GM19328 (cell line): ENCODE data around the gene ACTRT2.

Experiments
- ATAC-seq: cut with Tn5 transposase; IDR thresholded peaks from one replicate; pipeline ENCODE4 v1.9.1; 2021; ENCODE audit warnings: mild to moderate bottlenecking, moderate library complexity; ENCODE audit not compliant: unreplicated experiment

ACTRT2 gene

DNA sequence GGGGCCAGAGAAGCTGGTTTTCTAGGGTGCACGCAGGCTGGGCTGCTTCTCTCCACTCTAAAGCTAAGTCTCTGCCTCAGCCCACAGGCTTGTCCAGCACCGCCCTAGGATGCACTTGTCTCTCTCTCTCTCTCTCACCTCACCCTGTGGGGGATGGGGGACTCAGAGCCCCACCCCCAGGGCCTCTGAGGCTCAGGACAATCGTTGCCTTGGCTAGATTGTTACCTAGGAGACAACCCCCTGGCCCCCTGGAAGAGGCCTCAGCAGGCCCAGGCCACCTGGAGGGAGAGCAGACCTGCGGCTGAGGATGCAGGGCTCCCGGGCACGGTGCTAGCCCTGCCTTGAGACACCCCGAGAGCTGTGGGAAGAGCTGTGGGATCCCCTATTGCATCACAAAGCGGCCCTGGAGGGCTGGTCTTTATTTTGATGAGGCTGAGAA lies at the start of gene ACTRT2:
Gene ACTRT2, plus strand, starts transcription at position 235 of the 439 bp plus-strand sequence. CDS start 220 bp downstream, outside the sequence.
- no peak for ATAC-seq

- ATAC-seq, result no peak
Observed at GRCh38 chr1:2971609-2972008, 49.7 kb upstream of the ACTRT2 start.

DNA sequence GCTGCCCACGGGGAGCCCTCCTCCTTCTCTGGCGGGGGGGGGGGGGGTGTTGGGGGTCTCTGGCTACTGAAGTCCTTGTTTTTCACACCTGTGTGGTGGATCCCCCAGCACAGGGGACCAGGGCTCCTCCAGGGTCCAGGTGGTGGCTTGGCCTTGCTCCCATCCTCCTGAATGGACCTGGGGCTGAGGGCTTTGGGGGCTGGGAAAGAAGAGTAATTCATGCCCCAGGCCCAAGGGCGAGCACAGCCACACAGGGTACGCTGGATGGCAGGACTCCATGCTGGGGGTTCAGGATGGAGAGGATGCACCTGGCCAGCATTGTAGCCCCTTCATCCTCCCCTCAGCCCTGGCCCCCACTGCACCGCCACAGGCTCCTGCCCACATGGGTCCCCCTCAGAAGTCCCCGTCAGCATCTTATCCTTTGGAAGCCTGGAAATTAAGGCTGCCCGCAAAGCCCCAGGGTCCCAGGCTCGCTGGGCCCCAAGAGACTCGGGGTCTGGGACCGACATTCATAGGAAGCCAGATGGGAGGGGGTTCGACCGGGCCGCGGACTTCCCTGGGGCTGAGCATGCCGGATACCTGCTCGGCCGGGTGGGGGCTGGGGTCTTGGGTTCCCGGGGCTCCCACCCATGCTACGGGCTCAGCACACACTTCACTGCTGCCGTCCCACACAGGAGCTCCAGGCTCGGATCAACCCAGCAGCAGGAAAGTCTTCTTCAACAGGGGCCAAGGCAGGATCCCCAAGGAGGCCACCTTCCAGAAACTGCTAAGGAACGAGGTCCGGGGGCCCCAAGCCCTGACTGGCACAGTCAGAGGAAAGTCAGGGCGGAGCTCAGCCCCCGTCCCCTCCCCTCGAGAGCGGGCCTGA lies 49.0 kb upstream of the ACTRT2 start:
- ATAC-seq, result no peak

- ATAC-seq, result no peak
Observed at GRCh38 chr1:2972879-2973575, 48.2 kb upstream of the ACTRT2 start.

- ATAC-seq, result no peak
Observed at GRCh38 chr1:2973601-2974593, 47.4 kb upstream of the ACTRT2 start.

- no peak for ATAC-seq
Observed at GRCh38 chr1:2974701-2975301, 46.5 kb upstream of the ACTRT2 start.

- no peak for ATAC-seq
Observed at GRCh38 chr1:2975466-2976179, 45.6 kb upstream of the ACTRT2 start.

GRCh38 chr1:2976180-2976562 lies 45.1 kb upstream of the ACTRT2 start:
- ATAC-seq, result no peak

- ATAC-seq, result no peak
Observed at GRCh38 chr1:2977886-2978611, 43.2 kb upstream of the ACTRT2 start.

GRCh38 chr1:2978691-2979190 lies 42.5 kb upstream of the ACTRT2 start:
- ATAC-seq, result no peak

DNA sequence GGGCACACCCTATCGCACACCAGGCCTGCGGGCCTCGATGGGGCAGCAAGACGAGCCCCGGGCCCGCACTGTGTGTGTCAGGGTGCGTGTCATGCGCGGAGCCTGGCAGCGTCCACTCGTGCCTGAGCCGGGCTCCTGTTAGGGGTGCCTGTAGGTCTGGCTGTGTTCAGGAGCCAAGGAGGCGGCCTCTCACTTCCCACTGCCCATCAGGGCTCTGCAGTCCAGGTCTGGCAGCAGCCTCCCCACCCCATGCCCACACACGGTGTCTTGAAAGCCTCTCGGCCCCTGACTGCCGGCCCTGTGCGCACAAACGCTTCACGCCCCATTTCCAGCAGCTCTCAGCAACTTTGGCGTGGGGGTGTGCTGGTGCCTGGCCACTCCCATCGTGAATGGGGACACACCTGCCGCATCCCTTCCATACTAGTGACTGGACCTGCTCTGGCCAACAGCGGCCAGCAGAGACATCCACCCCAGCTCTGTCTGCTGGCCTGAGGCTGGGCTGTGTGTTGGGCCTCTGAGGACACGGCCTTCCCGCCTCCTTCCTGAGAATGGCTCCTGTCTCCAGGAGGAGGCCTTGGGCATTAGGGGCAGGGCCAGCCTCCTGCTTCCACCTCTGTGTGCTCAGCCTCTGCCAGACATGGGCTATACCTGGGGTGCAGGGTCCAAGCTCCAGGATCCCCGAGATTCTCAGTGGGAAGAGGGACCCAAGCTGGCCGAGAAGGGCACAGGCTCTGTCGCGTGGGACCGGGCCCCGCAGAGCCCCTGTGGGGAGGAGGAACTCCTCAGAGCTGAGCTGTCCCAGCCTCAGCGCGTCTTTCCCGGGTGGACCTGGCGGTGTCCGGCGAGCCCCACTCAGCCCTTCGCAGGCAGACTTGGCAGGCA lies 41.8 kb upstream of the ACTRT2 start:
- no peak for ATAC-seq

DNA sequence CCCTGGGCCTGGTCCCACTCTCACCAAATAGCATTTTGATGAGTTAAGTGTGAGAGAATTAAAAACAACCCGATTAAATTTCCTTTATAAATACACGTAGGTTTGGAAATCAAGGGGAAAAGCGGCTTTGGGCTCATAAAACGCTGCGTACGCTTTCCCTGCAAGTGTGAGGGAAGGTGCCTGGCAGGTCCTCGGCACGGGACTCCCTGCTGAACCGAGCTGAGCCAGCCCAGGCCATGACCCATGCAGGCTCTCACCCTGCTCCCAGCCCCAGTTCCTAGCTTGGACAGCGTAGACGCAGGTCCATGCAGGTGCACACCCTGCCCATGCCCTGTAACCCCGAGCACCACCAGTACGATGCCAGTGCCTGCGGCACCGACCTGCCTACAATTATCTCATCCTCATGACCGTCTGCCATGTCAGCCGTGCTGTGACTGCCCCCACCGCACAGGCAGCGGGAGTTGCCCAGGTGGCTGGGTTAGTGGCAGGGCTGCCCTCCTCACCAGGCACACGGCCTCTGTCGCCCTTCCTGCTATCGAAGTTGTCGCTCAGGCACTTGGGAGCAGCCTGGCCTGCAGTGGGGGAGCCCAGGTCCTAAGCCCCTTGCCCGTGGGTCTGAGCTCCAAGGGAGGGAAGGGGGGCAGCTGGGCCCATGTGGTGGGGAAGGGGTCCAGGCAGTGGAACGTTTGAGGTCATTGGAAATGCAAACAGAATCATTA lies 41.0 kb upstream of the ACTRT2 start:
- ATAC-seq, result no peak

- no peak for ATAC-seq
Observed at GRCh38 chr1:2980849-2981248, 40.4 kb upstream of the ACTRT2 start.

- no peak for ATAC-seq
Observed at GRCh38 chr1:2981388-2981787, 39.9 kb upstream of the ACTRT2 start.

GRCh38 chr1:2981981-2982614 lies 39.2 kb upstream of the ACTRT2 start:
- no peak for ATAC-seq

DNA sequence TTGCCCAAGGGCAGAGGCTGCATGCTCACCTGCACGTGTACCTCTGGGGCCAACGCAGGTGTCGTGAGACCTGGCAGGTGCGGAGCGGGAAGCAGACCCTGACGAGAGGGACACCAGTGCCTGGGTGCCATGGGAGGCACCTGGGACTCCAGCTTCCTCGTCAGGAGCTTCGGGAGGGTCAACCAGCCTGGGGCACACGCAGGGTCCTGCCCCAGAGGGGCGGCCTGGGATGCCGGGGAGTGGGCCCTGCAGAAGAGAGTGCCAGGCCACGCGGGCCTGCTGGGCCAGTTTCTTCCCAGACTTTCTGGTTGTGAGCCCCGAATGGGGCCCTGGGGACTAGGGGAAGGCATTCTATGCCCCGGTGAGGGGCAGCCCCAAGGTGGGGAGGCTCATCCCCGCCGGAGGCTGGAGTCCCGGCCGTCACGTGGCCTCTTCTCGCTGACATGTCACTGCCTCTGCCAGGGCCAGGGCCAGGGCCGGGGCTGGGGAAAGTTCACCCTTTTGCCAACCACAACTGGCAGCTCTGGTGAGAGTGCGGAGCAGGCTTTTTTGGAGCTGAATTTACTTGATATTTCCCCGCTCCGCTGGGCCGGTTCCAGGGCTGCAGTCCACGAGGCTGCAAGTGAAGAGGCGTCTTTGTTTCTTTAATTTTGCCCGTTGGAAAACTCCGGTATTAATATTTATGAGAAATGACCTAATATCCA lies 38.5 kb upstream of the ACTRT2 start:
- no peak for ATAC-seq
